GM19025 (cell line): ENCODE results near the gene PKM.

Source experiments
- ATAC-seq: cut with Tn5 transposase; IDR thresholded peaks from one replicate; pipeline ENCODE4 v1.9.1; 2021; ENCODE audit warnings: mild to moderate bottlenecking, low read depth, moderate library complexity; ENCODE audit not compliant: unreplicated experiment

PKM gene

GRCh38 chr15:72162569-72162968 is 68.4 kb downstream of the PKM start:
- ATAC-seq = no peak

DNA sequence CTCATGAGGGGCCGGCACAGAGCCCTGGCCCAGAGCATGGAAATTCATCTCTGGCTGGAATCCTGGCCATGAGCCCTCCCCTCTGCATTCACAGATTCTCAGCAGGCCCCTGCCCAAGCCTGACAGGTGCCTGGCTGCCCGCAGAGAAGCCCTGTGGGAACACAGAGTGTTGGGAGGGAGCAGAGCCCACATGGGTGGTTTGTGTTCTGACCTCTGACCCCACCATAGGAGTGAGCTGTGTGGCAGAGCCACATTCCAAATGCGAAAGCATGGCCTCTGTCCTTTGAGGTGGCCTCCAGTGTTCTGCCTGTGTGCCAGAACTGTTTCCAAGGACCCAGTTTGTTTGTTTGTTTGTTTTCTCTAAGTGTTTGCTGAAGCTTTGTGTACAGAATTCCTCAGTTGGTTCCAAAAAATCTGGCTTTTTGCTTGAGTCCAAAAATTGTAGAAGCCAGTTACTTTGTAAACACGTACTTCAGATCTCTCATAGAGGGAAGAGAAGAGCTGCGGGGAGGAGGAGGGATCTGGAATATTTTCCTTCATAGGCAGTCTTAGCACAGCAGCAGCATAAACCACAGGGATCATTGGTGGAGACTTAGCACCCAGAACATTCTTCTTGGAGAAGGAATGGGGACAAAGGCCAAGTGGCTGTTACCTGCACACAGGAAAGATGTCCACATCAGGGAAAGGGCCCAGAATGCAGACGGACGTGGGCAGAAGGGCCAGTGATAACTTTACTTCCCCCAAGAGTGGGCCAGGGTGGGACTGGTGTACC is 69.4 kb downstream of the PKM start:
- ATAC-seq = no peak

DNA sequence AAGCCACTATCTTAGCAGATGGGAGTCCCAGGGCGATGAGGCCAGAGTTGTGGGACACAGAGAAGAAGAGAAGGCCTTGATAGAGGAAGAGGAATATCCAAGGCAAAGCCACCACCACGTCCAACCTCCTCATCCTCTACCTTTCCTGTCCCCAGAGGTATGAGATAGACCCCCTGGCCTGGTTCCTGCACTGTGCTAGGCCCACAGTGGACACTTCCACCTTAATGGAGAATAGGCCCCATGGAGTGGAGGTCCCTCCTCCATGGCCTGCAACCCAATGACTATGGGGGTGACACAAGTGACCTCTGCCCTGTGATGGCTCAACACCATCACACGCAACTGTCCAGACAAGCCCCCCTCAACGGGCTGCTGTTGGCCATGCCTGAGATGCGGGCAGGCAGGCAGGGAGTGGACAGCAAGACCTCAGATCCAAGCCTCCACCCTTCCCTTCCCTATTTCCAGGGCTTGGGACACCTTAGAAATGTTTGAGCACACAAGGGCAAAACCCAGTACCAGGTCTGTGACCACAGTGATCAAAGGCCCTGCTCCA is 70.2 kb downstream of the PKM start:
- no peak for ATAC-seq

- no peak for ATAC-seq
Measured at GRCh38 chr15:72156928-72157327, 74.1 kb downstream of the PKM start.

GRCh38 chr15:72155635-72156616 is 75.1 kb downstream of the PKM start:
- ATAC-seq = no peak

DNA sequence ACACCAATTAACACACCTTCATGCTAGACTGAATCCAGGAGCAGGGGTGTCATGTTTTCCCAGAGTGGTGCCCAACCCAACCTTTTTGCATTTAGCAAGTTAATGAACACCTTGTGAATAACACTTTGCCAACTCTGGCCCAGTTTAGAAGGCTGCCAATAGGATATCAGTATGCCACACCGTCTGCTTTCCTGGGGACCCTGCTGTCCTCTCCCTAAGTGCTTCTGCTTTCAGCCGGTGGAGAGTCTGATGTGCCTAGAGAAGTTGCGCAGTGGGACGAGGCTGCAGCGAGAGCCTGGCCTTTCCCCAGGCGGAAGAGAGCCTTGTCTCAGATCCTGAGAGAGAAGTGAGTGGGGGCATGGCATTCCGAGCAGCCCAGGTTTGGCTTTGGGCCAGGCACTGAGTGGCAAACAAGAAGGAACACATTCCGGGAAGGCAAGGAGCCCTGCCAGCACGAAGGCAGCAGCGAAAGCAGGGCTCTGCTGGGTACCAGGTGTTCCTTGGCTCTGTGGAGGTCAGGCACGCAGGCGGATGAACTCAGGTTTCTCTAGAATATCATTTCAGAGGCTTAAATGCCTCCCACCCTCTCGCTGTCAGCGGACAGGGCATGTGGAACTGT is 75.9 kb downstream of the PKM start:
- ATAC-seq = no peak

- no peak for ATAC-seq
Measured at GRCh38 chr15:72154316-72154715, 76.7 kb downstream of the PKM start.

GRCh38 chr15:72153269-72154000 is 77.6 kb downstream of the PKM start:
- no peak for ATAC-seq
